K562 (cell line): Measurements from ENCODE around the gene FTO. TPM values are rescaled to one million over a fixed set of nuclear protein-coding genes. Genes with fewer than 3 reads are reported as not detected.

Source experiments
- CHD1 ChIP-seq: fragments of 200-600 bp; sonication (generic); IDR thresholded peaks from one replicate; pipeline ENCODE4 v1.6.1; 2012; ENCODE audit warnings: mild to moderate bottlenecking, moderate library complexity, low read length, inconsistent platforms
- MAFK ChIP-seq: IDR thresholded peaks from 2 replicates; pipeline ENCODE4 v1.6.1; 2011; ENCODE audit warnings: low read length, improper control_type of control experiment
- NCOA1 ChIP-seq: fragments of 450-650 bp; IDR thresholded peaks from 2 replicates; pipeline ENCODE4 v1.6.1; 2016; ENCODE audit warnings: low read depth
- RBM25 ChIP-seq: fragments of 200-400 bp; formaldehyde crosslinking; IDR thresholded peaks from 2 replicates; pipeline ENCODE4 v1.6.1; 2018; ENCODE audit warnings: low read length, low read depth, moderate library complexity; ENCODE audit not compliant: severe bottlenecking
- SIRT6 ChIP-seq: IDR thresholded peaks from one replicate; pipeline ENCODE4 v1.6.1; 2012; ENCODE audit warnings: low read depth, mild to moderate bottlenecking, control low read depth, inconsistent platforms, low read length, moderate library complexity
- SIX5 ChIP-seq, 2 experiments: IDR thresholded peaks; 2 replicates each; pipeline ENCODE4 v1.6.1; 2011; ENCODE audit warnings: low read length in 2 of 2, borderline replicate concordance in 1 of 2, low read depth in 1 of 2, mild to moderate bottlenecking in 1 of 2, moderate library complexity in 1 of 2; ENCODE audit not compliant: insufficient read depth in 1 of 2
- TEAD4 ChIP-seq, 2 experiments: sonication (generic) in 1 of 2; formaldehyde crosslinking in 1 of 2; IDR thresholded peaks; 2 replicates each; pipeline versions ENCODE4 v1.6.1 to v1.8.0; 2012 to 2022; ENCODE audit warnings: borderline replicate concordance in 1 of 2, inconsistent platforms in 1 of 2, low read length in 1 of 2, mild to moderate bottlenecking in 1 of 2, missing genetic modification reagents in 1 of 2
- WHSC1 ChIP-seq: IDR thresholded peaks from one replicate; pipeline ENCODE4 v1.6.1; 2012; ENCODE audit warnings: low read length, control low read depth, inconsistent platforms
- ZNF146 ChIP-seq: IDR thresholded peaks from one replicate; pipeline ENCODE4 v1.6.1; 2018; ENCODE audit warnings: missing compliant biosample characterization; ENCODE audit not compliant: unreplicated experiment
- ZZZ3 ChIP-seq: fragments of 450-650 bp; IDR thresholded peaks from 2 replicates; pipeline ENCODE4 v1.6.1; 2016; ENCODE audit warnings: antibody characterized with exemption, mild to moderate bottlenecking, moderate library complexity
- polyA plus RNA-seq, 8 experiments: library from polyadenylated mRNA; depleted of rRNA in 4 of 8; stranded (reverse) in 5 of 8; unstranded in 3 of 8; fragments of >200 nt; fragmentation: Nextera tagmentation in 2 of 8; fragmentation: Illumina TruSeq in 1 of 8; extraction: Ambion mirVana in 2 of 8; extraction: Trizol in 1 of 8; gene quantifications; 2 replicates each; pipeline versions ENCODE4 v1.2.1 to v1.2.3, GENCODE V29; 2011 to 2014; ENCODE audit warnings: inconsistent platforms in 1 of 8, missing spikeins in 1 of 8
- total RNA-seq, 7 experiments: library from RNA; depleted of rRNA in 6 of 7; stranded (reverse); fragments of >200 nt in 6 of 7; fragmentation: Illumina TruSeq in 2 of 7; extraction: Trizol in 2 of 7; gene quantifications; 2 replicates each; pipeline versions ENCODE4 v1.2.1 to v1.2.3, GENCODE V29; 2011 to 2021; ENCODE audit warnings: low replicate concordance in 1 of 7
- TF ChIP-seq, protein P1 (sequence below): fragments of 250-450 bp; sonication (Bioruptor Pico); IDR thresholded peaks from 2 replicates; pipeline ENCODE4 v1.5.0; 2021; ENCODE audit warnings: mild to moderate bottlenecking, borderline replicate concordance
- TF ChIP-seq, protein P2 (sequence below): fragments of 450-650 bp; IDR thresholded peaks from 2 replicates; pipeline ENCODE4 v1.6.1; 2017; ENCODE audit warnings: antibody characterized with exemption
- TF ChIP-seq, protein P3 (sequence below), 2 experiments: IDR thresholded peaks in 1 of 2; conservative IDR thresholded peaks in 1 of 2; 2 replicates each; pipeline ENCODE4 v1.6.1; 2016; ENCODE audit warnings: low read depth in 2 of 2, mild to moderate bottlenecking in 1 of 2, missing compliant biosample characterization in 1 of 2, missing genetic modification characterization in 1 of 2, moderate library complexity in 1 of 2
- TF ChIP-seq, protein P4 (sequence below): fragments of 450-650 bp; IDR thresholded peaks from 2 replicates; pipeline ENCODE4 v1.6.1; 2016
- TF ChIP-seq, protein P5 (sequence below): fragments of 450-650 bp; formaldehyde crosslinking; IDR thresholded peaks from 2 replicates; pipeline ENCODE4 v1.4.0; 2022; ENCODE audit warnings: missing genetic modification characterization

FTO gene
- total and polyA plus RNA-seq, 9 of the 15 experiments (the other 6 are each of a cell fraction or from before 2014, with no cell fraction given), result 11.3 to 27.7 (median 25.5) TPM

DNA sequence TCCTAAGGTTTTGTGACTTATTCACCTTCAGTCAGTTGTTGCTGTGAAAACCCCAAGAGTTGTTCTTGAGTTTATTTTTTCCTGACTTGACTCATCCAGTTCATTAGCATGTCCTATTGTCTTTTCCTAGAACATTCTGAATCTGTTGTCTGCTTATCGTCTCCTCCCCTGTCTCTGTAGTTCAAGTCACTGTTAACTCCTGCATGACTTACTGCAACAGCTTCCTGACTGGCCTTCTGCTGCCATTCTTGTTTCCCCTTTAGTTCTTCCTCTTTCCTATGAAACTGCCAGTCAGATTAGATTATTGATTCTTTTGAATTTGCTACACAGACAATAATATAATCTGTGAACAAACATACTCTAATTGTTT is 161.5 kb downstream of the FTO start (continued):
- TF ChIP-seq, protein P1, sequence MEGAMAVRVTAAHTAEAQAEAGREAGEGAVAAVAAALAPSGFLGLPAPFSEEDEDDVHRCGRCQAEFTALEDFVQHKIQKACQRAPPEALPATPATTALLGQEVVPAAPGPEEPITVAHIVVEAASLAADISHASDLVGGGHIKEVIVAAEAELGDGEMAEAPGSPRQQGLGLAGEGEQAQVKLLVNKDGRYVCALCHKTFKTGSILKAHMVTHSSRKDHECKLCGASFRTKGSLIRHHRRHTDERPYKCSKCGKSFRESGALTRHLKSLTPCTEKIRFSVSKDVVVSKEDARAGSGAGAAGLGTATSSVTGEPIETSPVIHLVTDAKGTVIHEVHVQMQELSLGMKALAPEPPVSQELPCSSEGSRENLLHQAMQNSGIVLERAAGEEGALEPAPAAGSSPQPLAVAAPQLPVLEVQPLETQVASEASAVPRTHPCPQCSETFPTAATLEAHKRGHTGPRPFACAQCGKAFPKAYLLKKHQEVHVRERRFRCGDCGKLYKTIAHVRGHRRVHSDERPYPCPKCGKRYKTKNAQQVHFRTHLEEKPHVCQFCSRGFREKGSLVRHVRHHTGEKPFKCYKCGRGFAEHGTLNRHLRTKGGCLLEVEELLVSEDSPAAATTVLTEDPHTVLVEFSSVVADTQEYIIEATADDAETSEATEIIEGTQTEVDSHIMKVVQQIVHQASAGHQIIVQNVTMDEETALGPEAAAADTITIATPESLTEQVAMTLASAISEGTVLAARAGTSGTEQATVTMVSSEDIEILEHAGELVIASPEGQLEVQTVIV, result no peak
- TF ChIP-seq SIRT6 (no peak), TEAD4 (IDR thresholded peaks at IDR 0.05; ENCODE audit: low read length) (no peak), TEAD4 (CRISPR knock-in tag; IDR thresholded peaks at IDR 0.05; ENCODE audit: borderline replicate concordance) (no peak), MAFK (no peak), SIX5 (IDR thresholded peaks at IDR 0.05; ENCODE audit: borderline replicate concordance in 1 of 2, insufficient read depth in 1 of 2, low read depth in 1 of 2, low read length in 2 of 2) (no peak), ZNF146 (CRISPR knock-in tag) (no peak), CHD1 (no peak), ZZZ3 (no peak), WHSC1 (no peak), NCOA1 (no peak), RBM25 (no peak)
- TF ChIP-seq, protein P2, sequence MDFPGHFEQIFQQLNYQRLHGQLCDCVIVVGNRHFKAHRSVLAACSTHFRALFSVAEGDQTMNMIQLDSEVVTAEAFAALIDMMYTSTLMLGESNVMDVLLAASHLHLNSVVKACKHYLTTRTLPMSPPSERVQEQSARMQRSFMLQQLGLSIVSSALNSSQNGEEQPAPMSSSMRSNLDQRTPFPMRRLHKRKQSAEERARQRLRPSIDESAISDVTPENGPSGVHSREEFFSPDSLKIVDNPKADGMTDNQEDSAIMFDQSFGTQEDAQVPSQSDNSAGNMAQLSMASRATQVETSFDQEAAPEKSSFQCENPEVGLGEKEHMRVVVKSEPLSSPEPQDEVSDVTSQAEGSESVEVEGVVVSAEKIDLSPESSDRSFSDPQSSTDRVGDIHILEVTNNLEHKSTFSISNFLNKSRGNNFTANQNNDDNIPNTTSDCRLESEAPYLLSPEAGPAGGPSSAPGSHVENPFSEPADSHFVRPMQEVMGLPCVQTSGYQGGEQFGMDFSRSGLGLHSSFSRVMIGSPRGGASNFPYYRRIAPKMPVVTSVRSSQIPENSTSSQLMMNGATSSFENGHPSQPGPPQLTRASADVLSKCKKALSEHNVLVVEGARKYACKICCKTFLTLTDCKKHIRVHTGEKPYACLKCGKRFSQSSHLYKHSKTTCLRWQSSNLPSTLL, result no peak
- TF ChIP-seq, protein P3, sequence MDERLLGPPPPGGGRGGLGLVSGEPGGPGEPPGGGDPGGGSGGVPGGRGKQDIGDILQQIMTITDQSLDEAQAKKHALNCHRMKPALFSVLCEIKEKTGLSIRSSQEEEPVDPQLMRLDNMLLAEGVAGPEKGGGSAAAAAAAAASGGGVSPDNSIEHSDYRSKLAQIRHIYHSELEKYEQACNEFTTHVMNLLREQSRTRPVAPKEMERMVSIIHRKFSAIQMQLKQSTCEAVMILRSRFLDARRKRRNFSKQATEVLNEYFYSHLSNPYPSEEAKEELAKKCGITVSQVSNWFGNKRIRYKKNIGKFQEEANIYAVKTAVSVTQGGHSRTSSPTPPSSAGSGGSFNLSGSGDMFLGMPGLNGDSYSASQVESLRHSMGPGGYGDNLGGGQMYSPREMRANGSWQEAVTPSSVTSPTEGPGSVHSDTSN (CRISPR knock-in tag; IDR thresholded peaks at IDR 0.05; ENCODE audit: low read depth), result no peak
- TF ChIP-seq, protein P3 (tag; conservative IDR thresholded peaks at IDR 0.05; ENCODE audit: low read depth), result peak; percentile 47
- TF ChIP-seq, protein P4, sequence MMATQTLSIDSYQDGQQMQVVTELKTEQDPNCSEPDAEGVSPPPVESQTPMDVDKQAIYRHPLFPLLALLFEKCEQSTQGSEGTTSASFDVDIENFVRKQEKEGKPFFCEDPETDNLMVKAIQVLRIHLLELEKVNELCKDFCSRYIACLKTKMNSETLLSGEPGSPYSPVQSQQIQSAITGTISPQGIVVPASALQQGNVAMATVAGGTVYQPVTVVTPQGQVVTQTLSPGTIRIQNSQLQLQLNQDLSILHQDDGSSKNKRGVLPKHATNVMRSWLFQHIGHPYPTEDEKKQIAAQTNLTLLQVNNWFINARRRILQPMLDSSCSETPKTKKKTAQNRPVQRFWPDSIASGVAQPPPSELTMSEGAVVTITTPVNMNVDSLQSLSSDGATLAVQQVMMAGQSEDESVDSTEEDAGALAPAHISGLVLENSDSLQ, result peak; percentile 78
- TF ChIP-seq, protein P5, sequence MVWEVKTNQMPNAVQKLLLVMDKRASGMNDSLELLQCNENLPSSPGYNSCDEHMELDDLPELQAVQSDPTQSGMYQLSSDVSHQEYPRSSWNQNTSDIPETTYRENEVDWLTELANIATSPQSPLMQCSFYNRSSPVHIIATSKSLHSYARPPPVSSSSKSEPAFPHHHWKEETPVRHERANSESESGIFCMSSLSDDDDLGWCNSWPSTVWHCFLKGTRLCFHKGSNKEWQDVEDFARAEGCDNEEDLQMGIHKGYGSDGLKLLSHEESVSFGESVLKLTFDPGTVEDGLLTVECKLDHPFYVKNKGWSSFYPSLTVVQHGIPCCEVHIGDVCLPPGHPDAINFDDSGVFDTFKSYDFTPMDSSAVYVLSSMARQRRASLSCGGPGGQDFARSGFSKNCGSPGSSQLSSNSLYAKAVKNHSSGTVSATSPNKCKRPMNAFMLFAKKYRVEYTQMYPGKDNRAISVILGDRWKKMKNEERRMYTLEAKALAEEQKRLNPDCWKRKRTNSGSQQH (CRISPR knock-in tag), result no peak
